Stimulated activated CD4-positive, alpha-beta T cell treated with anti-CD3 and anti-CD28 coated beads, Interleukin-4, amount 100 ng/mL, for 1 hour (primary cell): ENCODE results near the gene PTPRU.

ENCODE experiments used
- DNase-seq: peaks from one replicate; pipeline ENCODE4 v3.0.0-alpha.2; 2020

The PTPRU gene

DNA sequence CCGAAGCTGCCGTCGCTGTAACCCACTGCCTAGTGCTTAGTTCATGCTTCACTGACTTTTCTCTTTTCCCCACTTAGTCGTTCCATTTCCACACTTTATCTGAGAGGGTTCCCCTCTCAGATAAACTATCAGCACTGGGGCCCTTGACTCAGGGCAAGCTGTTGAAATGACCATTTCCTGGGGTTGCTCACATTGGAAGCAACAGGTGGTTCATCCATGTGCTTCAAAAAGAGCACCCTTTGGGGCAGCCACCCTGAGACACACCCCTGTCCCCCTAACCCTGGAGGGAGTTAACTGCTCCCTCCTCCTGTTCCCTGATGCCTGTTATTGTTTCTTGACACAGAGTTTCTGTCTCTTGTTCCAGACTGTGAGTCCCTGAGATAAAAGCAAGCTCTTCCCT lies 107.2 kb downstream of the PTPRU start:
- DNase-seq: no peak

DNA sequence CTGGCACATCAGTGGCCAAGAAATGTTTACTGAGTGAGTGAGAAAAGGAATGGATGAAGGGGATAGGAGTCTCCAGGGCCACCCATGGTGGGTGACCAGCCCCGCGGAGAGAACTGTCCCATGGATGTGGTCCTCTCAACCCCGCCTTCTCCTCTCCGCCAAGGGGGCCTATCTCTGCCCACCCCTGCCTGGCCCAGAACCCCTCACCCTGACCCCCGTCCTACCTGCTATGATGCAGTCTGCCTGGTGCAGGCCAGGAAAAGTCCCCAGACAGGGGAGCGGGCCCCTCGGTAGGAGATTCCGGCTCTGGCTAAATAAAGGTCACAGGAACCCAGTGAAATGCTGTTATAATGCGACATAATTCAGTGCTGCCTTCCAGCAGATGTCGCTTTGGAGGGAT lies 107.6 kb downstream of the PTPRU start:
- no peak for DNase-seq

DNA sequence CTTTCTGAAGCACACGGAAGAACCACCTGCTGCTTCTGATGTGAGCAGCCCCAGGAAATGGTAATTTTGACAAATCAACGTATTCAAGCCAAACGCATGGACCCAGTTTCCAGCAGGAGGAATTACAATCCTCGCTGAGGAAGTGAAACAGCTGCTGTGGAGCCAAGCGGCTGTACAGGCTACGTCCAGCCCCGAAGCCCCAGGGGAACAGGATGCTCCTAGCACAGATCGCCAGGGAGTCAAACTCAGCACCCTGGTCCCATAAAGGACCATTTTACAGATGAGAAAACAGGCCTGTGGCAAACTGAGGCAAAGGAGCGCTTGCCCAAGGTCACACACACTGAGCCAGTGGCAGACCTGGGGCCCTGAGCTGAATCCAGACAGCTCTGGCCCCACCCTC lies 108.0 kb downstream of the PTPRU start:
- DNase-seq: no peak

DNA sequence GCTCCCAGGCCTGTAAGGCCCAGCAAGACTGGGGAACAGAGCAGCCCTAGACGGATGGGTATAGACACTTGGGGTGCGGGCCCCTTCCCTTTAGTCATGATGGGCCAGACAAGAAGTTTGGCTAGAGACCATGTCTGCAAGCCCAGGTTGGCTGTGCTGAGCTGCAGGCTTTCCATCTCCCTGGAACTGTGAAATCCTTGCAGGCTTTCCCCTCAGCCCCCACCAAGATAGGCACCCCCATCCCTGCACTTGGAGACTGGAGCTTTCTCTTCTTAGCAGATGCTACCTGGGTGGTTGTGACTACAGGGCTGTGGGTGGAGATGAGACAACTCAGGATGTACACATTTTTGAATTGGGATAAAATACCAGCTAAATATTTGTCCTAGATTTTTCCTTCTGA lies 110.3 kb downstream of the PTPRU start:
- DNase-seq: no peak

DNA sequence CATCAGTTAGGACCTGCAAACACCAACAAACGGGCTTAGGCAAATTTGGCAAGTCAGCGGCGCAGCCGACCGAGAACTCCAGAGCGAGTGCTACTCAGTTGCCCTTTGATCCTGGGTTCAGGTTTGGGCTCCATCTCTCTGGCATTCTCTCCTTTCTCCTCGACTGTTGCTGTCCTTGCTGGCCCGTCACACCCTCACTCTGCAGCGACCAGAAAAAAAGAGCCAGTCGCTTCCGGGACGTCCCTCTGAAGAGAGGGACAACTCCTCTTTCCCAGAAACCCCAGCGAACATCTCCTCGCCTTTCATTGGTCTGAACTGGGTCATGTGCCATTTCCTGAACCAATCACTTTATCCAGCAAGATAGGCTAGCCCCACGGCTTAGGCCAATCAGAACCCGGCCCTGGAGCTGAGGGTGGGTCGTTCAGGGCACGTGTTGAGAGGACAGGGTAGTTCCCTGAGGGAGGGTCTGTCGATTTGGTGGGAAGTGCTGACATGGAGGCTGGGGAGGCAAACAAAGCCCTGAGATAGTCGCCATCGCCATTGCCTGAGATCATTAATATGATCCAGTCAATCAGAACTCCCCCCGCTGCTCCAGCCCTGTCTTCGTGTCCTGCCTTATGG lies 113.7 kb downstream of the PTPRU start:
- DNase-seq: no peak

DNA sequence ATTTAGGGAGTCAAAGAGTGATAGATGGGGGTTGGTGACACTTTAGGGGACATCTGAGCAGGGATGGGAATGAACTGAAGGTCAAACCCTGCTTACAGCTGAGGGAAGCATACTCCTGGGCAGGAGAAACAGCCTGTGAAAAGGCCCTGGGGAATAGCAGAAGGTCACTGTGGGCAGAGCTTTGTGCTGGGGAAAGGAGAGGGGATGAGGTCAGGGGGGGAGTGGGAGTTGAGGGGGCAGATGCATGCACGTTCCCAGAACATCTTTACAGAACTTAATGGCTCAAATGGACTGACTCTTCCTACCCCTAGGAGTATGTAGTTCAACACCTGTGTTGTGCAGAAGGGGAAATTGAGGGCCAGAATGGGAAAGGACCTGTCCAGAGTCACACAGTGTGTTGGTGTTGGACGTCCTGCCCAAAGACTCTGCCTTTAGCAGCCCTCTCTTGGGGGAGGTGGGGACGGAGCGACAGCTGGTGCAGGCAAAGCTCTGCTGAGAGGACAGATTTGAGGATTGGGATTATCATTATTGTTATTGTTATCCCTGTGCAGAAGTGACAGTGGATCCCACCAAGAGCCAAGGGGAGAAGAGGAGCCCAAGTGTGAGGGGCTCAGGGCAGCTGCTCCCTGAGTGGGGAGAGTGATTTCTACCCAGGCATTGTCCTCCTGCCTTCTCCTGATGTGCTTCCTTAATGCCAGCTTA lies 116.5 kb downstream of the PTPRU start:
- no peak for DNase-seq

DNA sequence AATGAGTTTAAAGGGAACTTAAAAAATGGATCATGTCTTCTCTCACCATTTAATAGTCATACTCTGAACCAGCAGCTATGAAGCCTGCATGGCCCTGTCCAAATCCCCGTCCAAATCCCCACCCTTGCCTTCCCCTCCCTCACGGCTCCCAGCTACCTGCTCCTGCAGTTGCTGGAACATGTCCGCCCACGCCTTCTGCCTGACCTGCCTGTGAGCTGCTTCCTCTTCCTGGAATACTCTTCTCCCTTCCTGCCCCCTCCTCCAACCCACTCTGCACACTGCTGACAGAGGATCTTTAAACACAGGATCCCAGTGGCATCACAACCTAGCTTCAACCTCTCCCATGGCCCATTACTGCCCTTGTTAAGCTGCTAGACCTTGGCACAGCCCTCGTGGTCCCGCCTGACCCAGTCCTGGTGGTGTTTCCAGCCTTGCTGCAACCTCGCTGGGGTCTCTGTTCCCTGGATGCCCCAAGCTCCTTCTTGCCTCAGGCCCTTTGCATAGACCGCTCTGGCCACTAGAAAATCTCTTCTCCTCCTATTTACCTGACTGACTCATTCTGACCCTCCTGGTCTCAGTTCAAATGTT lies 118.3 kb downstream of the PTPRU start:
- DNase-seq: no peak

DNA sequence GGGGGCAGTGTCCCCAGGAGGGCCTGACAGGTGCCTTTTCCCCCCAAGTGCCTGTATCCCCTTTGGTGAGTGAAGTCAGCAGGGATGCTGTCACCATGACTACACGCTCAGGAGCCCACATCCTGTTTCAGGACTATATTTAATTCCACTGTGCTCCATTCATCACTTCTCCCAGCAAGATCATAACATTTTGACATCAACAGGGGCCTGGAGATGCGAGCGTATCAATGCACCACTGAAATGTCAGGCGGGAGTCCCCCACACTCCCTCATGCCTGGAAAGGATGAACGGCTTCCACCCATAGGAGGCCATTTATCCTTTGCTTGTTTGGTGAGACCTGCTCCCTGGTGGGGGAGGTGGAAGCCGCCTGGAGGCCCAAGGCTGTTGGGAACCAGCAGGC lies 119.1 kb downstream of the PTPRU start:
- DNase-seq: no peak

DNA sequence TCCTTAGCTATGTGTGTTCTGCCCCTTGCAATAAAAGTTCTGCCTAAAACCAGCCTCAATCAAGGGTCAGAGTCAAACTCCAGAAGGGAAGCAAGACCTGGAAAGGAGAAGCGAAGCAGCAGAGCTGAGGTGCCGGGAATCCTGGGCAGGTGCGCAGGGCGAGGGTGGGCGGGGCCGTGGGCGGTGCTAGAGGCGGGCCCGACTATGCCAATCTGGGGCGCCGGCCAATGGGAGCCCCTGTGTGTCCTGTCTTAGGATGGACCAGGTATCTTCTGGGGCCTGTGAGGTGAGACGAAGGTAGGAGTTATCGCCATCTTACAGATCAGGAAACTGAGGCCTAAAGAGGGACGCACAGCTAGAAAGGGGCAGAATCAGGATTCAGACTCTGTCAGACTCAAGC lies 120.3 kb downstream of the PTPRU start:
- no peak for DNase-seq

DNA sequence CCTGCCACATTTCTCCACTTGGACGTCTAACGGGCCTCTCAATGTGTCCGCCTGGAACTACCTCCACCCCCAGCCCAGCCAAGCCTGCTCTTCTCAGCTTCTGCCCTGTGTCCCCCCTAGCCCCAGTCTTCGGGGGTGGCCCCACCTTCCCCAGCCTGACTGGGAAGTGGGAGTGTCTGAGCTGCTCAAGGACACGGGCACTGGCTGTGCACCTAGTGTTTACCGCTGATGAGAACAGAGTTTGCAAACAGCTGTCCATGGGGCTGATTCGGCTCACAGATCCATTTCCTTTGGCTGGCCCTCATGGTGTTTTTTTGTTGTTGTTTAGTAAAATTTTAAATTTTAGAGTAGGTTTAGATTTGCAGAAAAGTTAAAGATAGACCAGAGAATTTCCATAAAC lies 121.1 kb downstream of the PTPRU start:
- DNase-seq: no peak

DNA sequence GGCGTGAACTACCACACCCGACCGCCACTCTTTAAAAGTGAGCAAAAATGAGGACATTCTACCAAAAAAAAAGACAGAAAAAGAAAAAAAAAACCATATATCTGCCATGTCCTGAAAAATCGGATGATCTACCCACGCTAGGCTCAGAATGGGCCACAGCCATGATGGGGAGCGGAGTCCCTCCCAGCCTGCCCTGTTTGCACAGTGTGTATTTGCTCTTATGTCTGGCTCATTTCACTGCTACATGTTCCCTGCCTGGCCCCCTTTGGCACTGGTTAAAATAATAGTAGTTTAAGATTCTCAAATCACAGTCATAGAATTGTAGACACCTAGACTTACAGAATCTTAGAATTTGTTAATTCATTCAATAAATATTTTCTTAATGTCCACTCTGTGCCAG lies 121.9 kb downstream of the PTPRU start:
- no peak for DNase-seq

DNA sequence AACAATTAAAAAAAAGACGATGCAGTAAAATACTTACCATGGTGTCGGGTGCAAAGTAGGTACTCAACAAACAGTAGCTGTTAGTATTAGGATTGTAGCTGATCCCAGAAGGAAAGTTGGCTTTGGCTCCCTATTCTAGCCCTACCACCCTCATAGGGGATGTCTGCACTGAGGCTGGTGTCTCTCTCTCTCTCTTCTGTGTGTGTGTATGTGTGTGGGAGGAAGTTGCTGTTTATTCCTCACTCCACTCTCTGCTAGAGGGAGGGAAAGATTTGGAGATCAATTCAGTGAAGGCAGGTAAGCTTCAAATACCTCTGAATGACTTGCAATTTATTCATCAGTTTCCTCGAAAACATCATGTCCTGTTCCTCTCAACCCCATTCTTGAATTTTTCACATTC lies 124.4 kb downstream of the PTPRU start:
- no peak for DNase-seq

DNA sequence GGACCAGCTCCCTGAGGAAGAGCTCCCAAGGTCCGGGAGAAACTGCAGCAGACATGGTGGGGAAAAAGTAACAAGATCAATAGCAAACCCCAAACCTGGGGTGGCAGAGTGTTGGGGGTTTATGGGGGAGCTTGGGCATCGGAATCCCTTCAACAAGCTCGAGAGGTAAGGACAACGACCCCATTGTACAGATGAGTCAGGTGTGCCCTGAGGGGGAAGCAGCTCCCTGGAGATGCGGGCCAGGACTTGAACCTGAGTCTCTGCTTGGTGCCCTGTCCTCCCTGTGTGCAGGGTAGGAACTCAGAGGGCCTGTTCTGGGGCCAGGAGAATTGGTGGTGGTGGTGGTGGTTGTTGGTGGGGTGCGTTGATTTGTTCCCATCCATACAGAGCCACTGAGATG lies 125.4 kb downstream of the PTPRU start:
- DNase-seq: no peak

DNA sequence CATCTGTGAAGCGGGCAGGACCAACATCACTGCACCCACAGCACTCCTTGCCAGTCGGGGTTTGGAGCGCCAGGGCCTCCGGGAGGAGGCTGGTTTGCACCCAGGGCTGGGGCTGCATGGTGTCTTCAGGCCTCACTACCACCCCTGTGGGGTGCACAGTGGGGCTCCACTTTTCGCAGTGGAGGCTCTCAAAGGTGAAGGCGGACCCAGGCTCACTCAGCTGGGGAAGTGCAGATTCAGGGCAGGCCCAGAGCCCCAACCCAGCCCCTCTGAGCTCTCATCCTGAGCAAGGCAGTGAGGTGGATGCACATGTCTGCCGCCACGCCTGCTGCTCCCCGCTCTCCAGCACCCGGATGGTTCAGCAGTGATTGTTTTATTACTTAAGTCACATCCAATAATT lies 125.8 kb downstream of the PTPRU start:
- no peak for DNase-seq

DNA sequence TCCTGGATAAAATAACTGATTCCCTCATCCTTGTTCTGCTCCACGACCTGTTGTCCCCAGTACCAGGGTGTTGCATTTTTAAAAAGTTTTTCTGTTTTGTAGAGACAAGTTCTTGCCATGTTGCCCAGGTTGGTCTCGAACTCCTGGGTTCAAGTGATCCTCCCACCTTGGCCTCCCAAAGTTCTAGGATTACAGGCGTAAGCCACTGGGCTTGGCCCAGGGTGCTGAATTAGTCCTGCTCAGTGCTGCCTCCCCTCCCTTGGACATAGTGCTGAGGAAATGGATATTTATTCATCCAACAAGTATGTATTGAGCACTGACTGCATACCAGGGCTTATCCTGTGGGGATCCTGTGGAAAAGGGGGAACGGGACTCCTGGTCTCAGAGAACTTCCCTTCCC lies 126.4 kb downstream of the PTPRU start:
- no peak for DNase-seq

DNA sequence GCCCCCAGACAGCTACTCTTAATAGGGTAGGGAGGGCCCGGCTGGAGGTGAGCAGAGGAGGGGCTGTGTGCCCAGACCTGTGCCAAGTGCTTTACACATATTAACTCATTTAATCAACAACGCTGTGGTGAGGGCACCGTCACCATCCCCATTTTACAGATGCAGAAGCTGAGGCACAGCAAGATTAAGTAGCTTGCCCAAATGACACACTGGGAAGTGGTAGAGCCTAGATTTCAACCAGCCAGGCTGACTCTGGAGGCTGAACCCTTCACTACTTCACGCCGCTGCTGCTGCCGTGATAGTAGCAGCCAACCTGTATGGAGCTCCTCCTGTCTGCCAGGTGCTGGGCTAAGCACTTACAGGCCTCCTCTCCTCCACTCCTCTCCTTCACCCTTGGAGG lies 127.2 kb downstream of the PTPRU start:
- DNase-seq: no peak

DNA sequence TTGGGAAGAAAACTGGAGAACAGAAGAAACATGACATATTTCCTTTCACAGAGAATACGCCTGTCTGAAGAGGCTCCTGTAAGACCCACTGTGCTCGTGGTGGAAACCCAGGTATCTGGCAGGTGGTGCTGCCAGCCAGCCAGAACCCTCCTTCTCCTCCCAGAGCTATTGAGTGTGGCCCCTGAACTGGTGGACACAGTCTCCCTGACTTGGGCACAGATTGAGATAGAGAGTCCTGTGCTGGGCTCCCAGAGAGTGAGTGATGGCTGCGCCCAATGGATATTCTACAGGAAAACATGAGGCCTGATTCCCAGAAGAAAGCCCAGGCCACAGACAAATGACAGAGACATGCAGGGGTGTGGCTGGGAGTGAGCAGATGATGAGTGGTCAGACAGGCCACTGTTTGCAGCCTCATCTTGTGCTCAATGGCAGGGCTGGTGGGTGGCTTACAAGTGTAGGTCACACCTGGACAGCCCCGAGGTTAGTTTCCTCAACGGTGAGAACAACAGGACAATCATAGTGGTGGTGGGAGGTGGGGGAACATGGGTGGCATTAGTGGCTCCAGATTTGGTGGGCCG lies 127.9 kb downstream of the PTPRU start:
- no peak for DNase-seq

DNA sequence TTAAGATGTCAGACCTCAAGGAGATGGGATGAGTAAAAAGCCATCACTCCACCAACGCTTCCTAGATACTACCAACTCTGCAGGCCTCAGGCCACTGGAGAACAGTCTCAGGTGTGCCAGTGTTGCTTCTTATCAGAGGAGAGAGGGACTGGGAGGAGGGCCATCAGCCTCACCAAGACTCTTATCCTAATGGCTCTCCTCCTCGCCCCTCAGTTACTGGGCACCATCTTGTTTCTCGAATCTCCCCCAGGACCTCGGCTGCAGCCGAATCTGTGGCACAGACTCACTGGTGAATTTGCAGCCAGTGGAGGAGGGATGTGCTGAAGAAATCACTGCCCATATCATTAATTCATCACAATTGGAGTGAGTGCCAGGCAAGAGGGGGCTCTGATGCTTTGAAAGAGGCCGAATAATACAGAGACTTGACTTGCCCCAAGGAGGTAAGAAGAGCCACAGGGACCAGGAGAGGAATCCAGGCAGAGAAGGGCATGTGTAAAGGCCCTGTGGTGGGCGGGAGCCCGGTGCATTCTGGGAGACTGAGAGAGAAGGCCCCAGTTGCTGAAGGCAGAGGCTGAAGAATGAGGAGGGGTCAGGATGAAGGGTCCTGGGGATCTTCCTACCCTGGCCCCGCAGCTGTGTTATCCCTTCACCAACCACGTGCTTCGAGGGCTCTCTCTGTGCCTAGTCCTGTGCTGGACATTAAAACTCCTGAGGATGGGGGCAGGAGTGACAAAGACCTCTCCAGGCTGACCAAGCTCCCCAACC lies 129.8 kb downstream of the PTPRU start:
- DNase-seq: no peak

DNA sequence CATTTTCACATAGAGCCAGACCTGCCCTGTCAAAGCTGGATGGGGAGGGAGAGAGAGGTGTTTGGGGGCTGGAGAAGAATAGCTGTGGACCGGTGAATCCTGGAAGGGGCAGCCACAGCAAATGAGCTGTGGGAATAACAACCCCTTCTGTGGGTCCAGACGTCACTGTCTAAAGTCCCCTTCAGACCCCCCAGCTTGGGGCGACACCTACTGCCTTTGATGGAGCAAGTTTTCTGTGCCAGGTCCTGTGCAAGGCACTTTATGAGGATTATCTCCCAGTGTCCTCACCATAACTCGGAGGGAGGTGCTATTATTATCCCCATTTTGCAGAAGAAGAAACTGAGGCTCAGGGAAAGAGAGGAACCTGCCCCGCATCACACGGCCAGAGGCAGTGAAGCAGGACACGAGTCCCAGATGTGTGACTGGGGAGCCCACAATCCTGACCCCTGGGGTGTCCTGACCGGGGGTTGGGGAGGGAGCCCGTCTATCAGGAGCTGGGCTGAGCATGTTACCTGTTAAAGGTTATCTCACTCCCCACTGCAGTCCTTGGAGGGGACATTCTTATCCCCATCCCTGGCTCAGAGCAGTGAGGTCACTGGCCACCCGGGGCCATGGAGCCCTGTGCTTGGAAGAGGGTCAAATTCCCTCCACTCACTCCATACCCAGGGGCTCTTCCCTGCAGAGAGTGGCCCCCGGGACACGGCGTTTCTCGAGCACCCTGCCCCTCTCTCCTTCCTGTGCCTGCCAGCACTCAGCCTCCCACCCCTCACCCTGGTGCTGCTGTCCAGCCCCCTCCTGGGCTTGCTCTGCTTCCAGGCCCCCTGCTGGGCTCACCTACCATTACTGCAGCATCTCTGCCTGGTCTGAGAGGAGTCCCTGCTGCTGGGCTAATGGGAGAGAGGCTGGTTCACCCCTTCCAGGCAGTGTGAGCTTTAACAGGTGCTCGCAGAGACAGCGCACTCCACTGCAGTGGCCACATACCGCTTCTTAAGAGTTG lies 132.9 kb downstream of the PTPRU start:
- DNase-seq: no peak

DNA sequence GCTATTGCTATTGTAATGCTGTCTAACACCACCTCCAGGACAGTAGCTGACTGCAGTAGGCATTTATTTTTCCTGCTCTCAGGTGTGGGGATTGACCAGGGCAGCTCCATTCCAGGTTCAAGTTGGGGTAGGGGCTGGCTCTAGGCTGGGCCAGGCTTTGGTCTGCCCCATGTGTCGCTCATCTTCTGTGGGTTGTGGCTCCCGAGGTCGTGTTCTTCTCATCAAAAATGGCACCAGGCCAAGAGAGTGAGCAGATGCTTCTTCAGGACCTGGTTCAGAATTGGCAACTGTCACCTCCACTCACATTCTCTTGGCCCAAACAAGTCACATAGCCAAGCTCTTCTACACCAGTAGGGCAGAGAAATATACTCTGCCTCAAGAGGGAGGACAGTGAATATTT lies 133.7 kb downstream of the PTPRU start:
- DNase-seq: no peak

DNA sequence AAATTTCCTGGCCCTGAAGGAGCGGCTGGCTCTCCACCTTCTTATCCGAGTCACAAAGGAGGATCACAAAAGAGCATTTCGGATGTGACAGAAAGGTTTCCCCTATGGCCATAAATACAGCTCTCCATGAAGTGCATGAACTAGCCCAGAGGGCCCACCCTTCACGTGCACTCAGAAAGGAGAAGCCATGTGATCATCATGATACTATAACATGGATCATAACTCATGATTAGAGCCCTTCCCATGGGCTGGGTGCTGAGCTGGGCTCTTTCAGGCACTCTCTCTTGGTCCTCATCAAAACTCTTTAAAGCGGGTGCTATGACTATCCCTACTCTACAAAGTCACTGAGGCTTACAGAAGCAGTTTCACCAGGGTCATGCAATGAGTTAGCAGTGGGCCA lies 135.0 kb downstream of the PTPRU start:
- no peak for DNase-seq

DNA sequence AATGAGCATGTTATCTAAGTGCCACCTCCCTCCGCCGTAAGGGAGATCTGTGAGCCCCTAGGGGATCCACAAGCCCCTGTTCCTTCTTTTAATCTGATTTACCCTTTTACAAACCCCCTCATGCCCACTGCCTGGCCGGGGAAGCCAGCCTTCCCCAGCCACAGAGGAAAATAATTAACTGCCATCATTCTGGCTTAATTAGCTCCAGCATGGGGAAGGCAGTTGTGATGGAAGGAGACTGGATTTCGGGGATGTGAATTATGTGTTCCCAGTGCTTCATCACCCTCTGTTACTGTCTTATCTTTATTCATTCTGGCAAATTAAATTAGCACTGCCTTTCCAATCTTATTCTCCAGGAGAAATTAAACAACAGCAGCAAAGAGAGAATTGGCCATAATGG lies 135.8 kb downstream of the PTPRU start:
- no peak for DNase-seq
